ENCODE measurements around the gene PROCA1. TPM values are rescaled to one million over a fixed set of nuclear protein-coding genes. Genes with fewer than 3 reads are reported as not detected.

Gene PROCA1, protein sequence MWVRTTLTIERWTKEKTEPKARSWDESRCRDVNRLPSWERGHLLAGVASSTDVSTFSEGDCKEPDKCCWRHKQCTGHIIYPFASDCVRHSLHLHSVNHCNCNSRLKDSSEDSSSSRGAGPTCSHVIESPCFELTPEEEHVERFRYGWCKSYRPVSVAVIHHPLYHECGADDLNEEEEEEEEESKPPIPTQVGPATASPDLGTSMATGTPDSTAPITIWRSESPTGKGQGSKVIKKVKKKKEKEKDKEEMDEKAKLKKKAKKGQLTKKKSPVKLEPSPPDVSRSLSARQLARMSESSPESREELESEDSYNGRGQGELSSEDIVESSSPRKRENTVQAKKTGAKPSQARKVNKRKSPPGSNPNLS
- 17.8 and 21.2 TPM in 2 replicates for total RNA-seq (2021; fragmentation: NEBNext Ultra II Directional; extraction: Animal tissue kit (Norgen Biotek cat#: 25700))
- polyA plus RNA-seq (2011; rRNA removed), result 26.3 and 42.3 TPM in 2 replicates
- 47.1 TPM for polyA plus RNA-seq (2011; cell fraction: cytosol; rRNA removed)
- 78.8 TPM for polyA plus RNA-seq (2011; cell fraction: nucleus; rRNA removed)
- 21.7 to 36.5 TPM (median 29.5 TPM) in 4 replicates for polyA plus RNA-seq (2012, experiment 1 of 2)
- polyA plus RNA-seq (2012, experiment 2 of 2), result 9.9 TPM
- polyA plus RNA-seq (2013, experiment 1 of 2), result 33.5 TPM
- polyA plus RNA-seq (2013, experiment 2 of 2), result 30.2 TPM
- 8.5 and 15.4 TPM in 2 replicates for polyA minus RNA-seq (2011; rRNA and poly(A)+ RNA removed)
- polyA minus RNA-seq (2011; cell fraction: cytosol; rRNA and poly(A)+ RNA removed), result 7.4 TPM
- 19.6 TPM for polyA minus RNA-seq (2011; cell fraction: nucleus; rRNA and poly(A)+ RNA removed)
- long read RNA-seq, experiment 1, partial matches to known transcripts, result 0 of 2 reads
- long read RNA-seq, experiment 1, other reads (novel, unspliced or antisense), result 2 of 2 reads
- long read RNA-seq, experiment 2, partial matches to known transcripts, result 0 of 5 reads
- long read RNA-seq, experiment 2, other reads (novel, unspliced or antisense), result 3 of 5 reads

GRCh38 chr17:28711723-28712031 lies at the start of gene PROCA1:
Gene PROCA1, minus strand, starts transcription at chr17:28711888. Its CDS starts 228 bp downstream, at chr17:28711660.
- peak within 1 kb of the TSS; percentile 94 for H4K5ac ChIP-seq (ENCODE audit: insufficient read length, low read depth, low read length)
- peak within 1 kb of the TSS; percentile 96 for H2BK12ac ChIP-seq (ENCODE audit: low read depth, low read length)
- peaks cover 3 to 29% of the 10 kb centered on the region in 2 experiments; a peak in 3 of 4 replicates for H3K79me2 ChIP-seq (ENCODE audit: control insufficient read depth in 1 of 2, insufficient read depth in 2 of 2, low read length in 2 of 2)
- peak within 1 kb of the TSS; percentile 98 for H3K27ac ChIP-seq (ENCODE audit: low read depth, low read length)
- ChIA-PET CTCF (ENCODE audit: partially characterized antibody) (interaction anchor here (0.6 to 2.8 kb wide), 5 partner anchors 8 to 117 kb away, joined by 3 to 12 read pairs (median 4); partner anchors contain the start of gene RPL23A), POLR2A (ENCODE audit: partially characterized antibody) (interaction anchor here (0.7 to 10.5 kb wide), 21 partner anchors 10 to 422 kb away, joined by 3 to 258 read pairs (median 6); partner anchors contain the start of genes ALDOC, BLTP2, FAM222B and FLOT2)
- peaks cover 16% of the 10 kb centered on the region for H3K23me2 ChIP-seq (ENCODE audit: low read depth, low read length)
- WGBS, 2 experiments (ENCODE audit: extremely low coverage in 1 of 2, insufficient coverage in 1 of 2, insufficient read length in 1 of 2, insufficient replicate concordance in 2 of 2, low coverage in 1 of 2, low lambda C conversion rate in 2 of 2, missing lambda C conversion rate in 1 of 2), result 1% methylated on average over 18 of the region's 20 CpGs; no CpG with 5 or more reads in 1 of the 2 experiments
- peak within 1 kb of the TSS; percentile 77 for H2BK120ac ChIP-seq (replicated peaks; ENCODE audit: low read depth, low read length)
- H3K4me2 ChIP-seq (ENCODE audit: insufficient read depth in 1 of 2, low read depth in 2 of 2, low read length in 2 of 2), result peak within 1 kb of the TSS; percentile 88 to 100
- H3K4me3 ChIP-seq (ENCODE audit: extremely low read depth in 1 of 4, insufficient read depth in 2 of 4, low read depth in 3 of 4, low read length in 4 of 4), result peak within 1 kb of the TSS; percentile 59 to 85 (median 82)
- peak within 1 kb of the TSS; percentile 89 for H3K14ac ChIP-seq (ENCODE audit: insufficient read length)
- H2BK20ac ChIP-seq (ENCODE audit: low read length), result peak within 1 kb of the TSS; percentile 21; the same call in 1 of the 2 replicates
- H3K18ac ChIP-seq (ENCODE audit: extremely low read depth, low read length), result peak within 1 kb of the TSS; percentile 91
- H4K91ac ChIP-seq (replicated peaks; ENCODE audit: insufficient read length, low read length), result peak within 1 kb of the TSS; percentile 89
- H3K27me3 ChIP-seq (replicated peaks in 1 of 4; ENCODE audit: control insufficient read depth in 3 of 4, extremely low read depth in 1 of 4, insufficient read depth in 3 of 4, low read length in 3 of 4), result no peaks in the 10 kb centered on the region
- peak within 1 kb of the TSS; percentile 98 for H3K4ac ChIP-seq (replicated peaks; ENCODE audit: insufficient read length, low read depth, low read length)
- FAIRE-seq (no peak), DNase-seq (ENCODE audit: low read depth in 1 of 2, low spot score in 2 of 2) (no peak)
- H4K20me1 ChIP-seq (replicated peaks in 1 of 2; ENCODE audit: control insufficient read depth in 1 of 2, insufficient read depth in 2 of 2, low read length in 2 of 2), result peaks cover 0 to 11% of the 10 kb centered on the region in 2 experiments
- H2BK5ac ChIP-seq (ENCODE audit: low read depth, low read length), result peak within 1 kb of the TSS; percentile 94
- peaks cover 14% of the 10 kb centered on the region for H3K79me1 ChIP-seq (ENCODE audit: low read depth, low read length)
- H2AFZ ChIP-seq (ENCODE audit: low read length), result no peak within 1 kb of the TSS
- peak within 1 kb of the TSS; percentile 99 for H2AK5ac ChIP-seq (ENCODE audit: low read depth, low read length)
- H3K23ac ChIP-seq (ENCODE audit: insufficient read length), result no peak within 1 kb of the TSS
- H4K8ac ChIP-seq (ENCODE audit: extremely low read depth, insufficient read depth, low read length), result peak within 1 kb of the TSS; percentile 99
- peak within 1 kb of the TSS; percentile 89 for H3K56ac ChIP-seq (replicated peaks; ENCODE audit: insufficient read length, low read depth, low read length)
- peak within 1 kb of the TSS; percentile 88 to 100 (median 96) for H3K9ac ChIP-seq (replicated peaks in 1 of 4; ENCODE audit: extremely low read depth in 1 of 4, low read depth in 3 of 4, low read length in 3 of 4)
- H3K4me1 ChIP-seq (replicated peaks in 1 of 4; ENCODE audit: control insufficient read depth in 3 of 4, insufficient read depth in 4 of 4, low read length in 3 of 4), result peaks cover 5 to 17% (median 9%) of the 10 kb centered on the region in 4 experiments; a peak in 6 of 7 replicates
- peak within 1 kb of the TSS; percentile 99 for H2BK15ac ChIP-seq (ENCODE audit: low read length)
- H3K36me3 ChIP-seq (ENCODE audit: control insufficient read depth in 2 of 4, insufficient read depth in 4 of 4, low read length in 3 of 4), result peaks cover 8 to 20% (median 15%) of the 10 kb centered on the region in 4 experiments; a peak in 7 of 8 replicates
- H3K9me3 ChIP-seq (ENCODE audit: insufficient read depth in 2 of 2, low read depth in 1 of 2, low read length in 1 of 2), result no peaks in the 10 kb centered on the region
- TF ChIP-seq MAFK (IDR thresholded peaks at IDR 0.05; ENCODE audit: low read depth, low read length), result no peak
- no peak for TF ChIP-seq CBX5 (IDR thresholded peaks at IDR 0.05; ENCODE audit: low read depth, low read length)
- no peak for TF ChIP-seq CREB1 (IDR thresholded peaks at IDR 0.05)
- no peak for TF ChIP-seq TAF7 (optimal IDR thresholded peaks at IDR 0.05; ENCODE audit: borderline replicate concordance, low read depth, low read length)
- TF ChIP-seq E2F6 (IDR thresholded peaks at IDR 0.05), result no peak; the same call in 1 of the 2 replicates
- no peak for TF ChIP-seq CEBPB (IDR thresholded peaks at IDR 0.05; ENCODE audit: low read depth, low read length)
- TF ChIP-seq TAF1 (IDR thresholded peaks at IDR 0.05; ENCODE audit: low read depth, low read length), result no peak
- TF ChIP-seq, protein P1, sequence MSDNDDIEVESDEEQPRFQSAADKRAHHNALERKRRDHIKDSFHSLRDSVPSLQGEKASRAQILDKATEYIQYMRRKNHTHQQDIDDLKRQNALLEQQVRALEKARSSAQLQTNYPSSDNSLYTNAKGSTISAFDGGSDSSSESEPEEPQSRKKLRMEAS (IDR thresholded peaks at IDR 0.05), result peak; percentile 34; the same call in 1 of the 2 replicates
- no peak for TF ChIP-seq TEAD4 (IDR thresholded peaks at IDR 0.05; ENCODE audit: low read depth, low read length)
